K562 (cell line): ENCODE results near the gene BOD1L1. TPM values are rescaled to one million over a fixed set of nuclear protein-coding genes. Genes with fewer than 3 reads are reported as not detected.

ENCODE experiments used
- BACH1 ChIP-seq: fragments of 200-800 bp; sonication (Bioruptor generic); IDR thresholded peaks from 2 replicates; pipeline ENCODE4 v1.6.1; 2016; ENCODE audit warnings: missing genetic modification characterization, missing compliant biosample characterization
- KAT7 ChIP-seq: sonication (generic); formaldehyde crosslinking; IDR thresholded peaks from 2 replicates; pipeline ENCODE4 v1.8.0; 2022; ENCODE audit warnings: missing genetic modification reagents, mild to moderate bottlenecking, borderline replicate concordance
- KDM1A ChIP-seq, 2 experiments: fragments of 450-650 bp; IDR thresholded peaks; 2 replicates each; pipeline ENCODE4 v1.6.1; 2016; ENCODE audit warnings: mild to moderate bottlenecking in 2 of 2
- PBX2 ChIP-seq, 2 experiments: IDR thresholded peaks in 1 of 2; conservative IDR thresholded peaks in 1 of 2; 2 replicates each; pipeline ENCODE4 v1.6.1; 2016; ENCODE audit warnings: low read depth in 2 of 2, mild to moderate bottlenecking in 1 of 2, missing compliant biosample characterization in 1 of 2, missing genetic modification characterization in 1 of 2, moderate library complexity in 1 of 2
- REST ChIP-seq, 2 experiments: fragments of 450-650 bp; formaldehyde crosslinking in 1 of 2; IDR thresholded peaks; 2 replicates each; pipeline versions ENCODE4 v1.4.0 to v1.6.1; 2014 to 2020; ENCODE audit warnings: mild to moderate bottlenecking in 2 of 2, borderline replicate concordance in 1 of 2, low read depth in 1 of 2
- TFAP4 ChIP-seq: sonication (generic); formaldehyde crosslinking; IDR thresholded peaks from 2 replicates; pipeline ENCODE4 v1.8.0; 2022; ENCODE audit warnings: missing genetic modification reagents, mild to moderate bottlenecking, moderate library complexity, borderline replicate concordance
- VEZF1 ChIP-seq: fragments of 200-800 bp; sonication (Bioruptor generic); IDR thresholded peaks from 2 replicates; pipeline ENCODE4 v1.6.1; 2017; ENCODE audit warnings: missing genetic modification characterization, missing compliant biosample characterization
- polyA plus RNA-seq, 8 experiments: library from polyadenylated mRNA; depleted of rRNA in 4 of 8; stranded (reverse) in 5 of 8; unstranded in 3 of 8; fragments of >200 nt; fragmentation: Nextera tagmentation in 2 of 8; fragmentation: Illumina TruSeq in 1 of 8; extraction: Ambion mirVana in 2 of 8; extraction: Trizol in 1 of 8; gene quantifications; 2 replicates each; pipeline versions ENCODE4 v1.2.1 to v1.2.3, GENCODE V29; 2011 to 2014; ENCODE audit warnings: inconsistent platforms in 1 of 8, missing spikeins in 1 of 8
- total RNA-seq, 7 experiments: library from RNA; depleted of rRNA in 6 of 7; stranded (reverse); fragments of >200 nt in 6 of 7; fragmentation: Illumina TruSeq in 2 of 7; extraction: Trizol in 2 of 7; gene quantifications; 2 replicates each; pipeline versions ENCODE4 v1.2.1 to v1.2.3, GENCODE V29; 2011 to 2021; ENCODE audit warnings: low replicate concordance in 1 of 7

Gene BOD1L1
- total and polyA plus RNA-seq, 9 of the 15 experiments (the other 6 are each of a cell fraction or from before 2014, with no cell fraction given), result 4.8 to 23.2 (median 17.7) TPM

- TF ChIP-seq KDM1A (IDR thresholded peaks at IDR 0.05), result peak in 1 of 2 experiments; percentile 87; a peak in 2 of 4 replicates
- TF ChIP-seq REST (IDR thresholded peaks at IDR 0.05; ENCODE audit: borderline replicate concordance), result peak; percentile 84
- TF ChIP-seq REST (CRISPR knock-in tag; IDR thresholded peaks at IDR 0.05; ENCODE audit: low read depth), result no peak
- TF ChIP-seq KAT7 (CRISPR knock-in tag), result no peak
- no peak for TF ChIP-seq BACH1
- no peak for TF ChIP-seq PBX2 (CRISPR knock-in tag; IDR thresholded peaks at IDR 0.05; ENCODE audit: low read depth)
- 0 out of 2 replicates have a peak, but pooled peaks have one; percentile 10 for TF ChIP-seq PBX2 (tag; conservative IDR thresholded peaks at IDR 0.05; ENCODE audit: low read depth)
- 0 out of 2 replicates have a peak, but pooled peaks have one; percentile 4 for TF ChIP-seq VEZF1
- TF ChIP-seq TFAP4, result 0 out of 2 replicates have a peak, but pooled peaks have one; percentile 18
These were observed 78.5 kb downstream of the BOD1L1 start (continued) for GRCh38 chr4:13548984-13549546.
